Activated B cell treated with CpG ODN at 0.5 μM for 24 hours (primary cell): ENCODE measurements around the gene ACKR2. TPM values are rescaled to one million over a fixed set of nuclear protein-coding genes. Genes with fewer than 3 reads are reported as not detected.

Experiments
- total RNA-seq: library from RNA; stranded (reverse); gene quantifications from 2 replicates; pipeline ENCODE4 v1.2.3, GENCODE V29; 2022

ACKR2 gene
- total RNA-seq, 1 donor from 2014 or later, result 0.22 TPM

Other genes with a start within 250 kb of the ACKR2 start
- gene SEC22C, start 227.5 kb upstream of the ACKR2 start, total RNA-seq, result 36.4 and 38.3 TPM in 2 replicates
- 57.0 and 61.3 TPM in 2 replicates for gene SS18L2, start 218.6 kb upstream of the ACKR2 start, total RNA-seq
- 107 and 126 TPM in 2 replicates for gene NKTR, start 208.8 kb upstream of the ACKR2 start, total RNA-seq
- 0.88 and 1.1 TPM in 2 replicates for gene ZBTB47, start 155.7 kb upstream of the ACKR2 start, total RNA-seq
- not detected in 2 replicates for gene KLHL40, start 123.9 kb upstream of the ACKR2 start, total RNA-seq
- not detected in 2 replicates for gene HHATL, start 106.6 kb upstream of the ACKR2 start, total RNA-seq
- 1.7 and 1.9 TPM in 2 replicates for gene CCDC13, start 36.2 kb upstream of the ACKR2 start, total RNA-seq
- 35.9 and 38.2 TPM in 2 replicates for gene HIGD1A, start 5.0 kb upstream of the ACKR2 start, total RNA-seq
- gene CYP8B1, start 66.4 kb downstream of the ACKR2 start, total RNA-seq, result not detected in 2 replicates
- gene ZNF662, start 96.7 kb downstream of the ACKR2 start, total RNA-seq, result 0.42 and 0.64 TPM in 2 replicates
- gene GASK1A, start 169.9 kb downstream of the ACKR2 start, total RNA-seq, result not detected in 2 replicates